AG04450 (cell line): Measurements from ENCODE around the gene OSBPL10. TPM values are rescaled to one million over a fixed set of nuclear protein-coding genes. Genes with fewer than 3 reads are reported as not detected.

Experiments used
- CTCF ChIA-PET: fragments of 300-600, 350-600 bp; formaldehyde crosslinking; extraction: SDS; loops from one replicate; lab custom pipeline; 2022; ENCODE audit warnings: antibody characterized with exemption, inconsistent platforms; lab: Charles Lee
- POLR2A ChIA-PET: fragments of 350-600 bp; formaldehyde crosslinking; extraction: SDS; loops from one replicate; lab custom pipeline; 2021; ENCODE audit warnings: antibody characterized with exemption, inconsistent platforms; lab: Yijun Ruan, JAX
- DNase-seq: peaks from one replicate; pipeline ENCODE4 v3.0.0-alpha.2; 2011; ENCODE audit warnings: low read depth, low spot score
- H3K27ac ChIP-seq: one replicate; pipeline ENCODE4 v1.5.1; 2012; ENCODE audit warnings: low read depth, low read length, control low read depth
- H3K27me3 ChIP-seq: one replicate; pipeline ENCODE4 v1.6.0; 2012; ENCODE audit warnings: low read length; ENCODE audit not compliant: control insufficient read depth, insufficient read depth
- H3K4me3 ChIP-seq: 2 replicates; pipeline ENCODE4 v1.5.1; 2011; ENCODE audit warnings: mild to moderate bottlenecking, low read depth, low read length, control low read depth
- H3K9me3 ChIP-seq: 2 replicates; pipeline ENCODE4 v1.5.1; 2012; ENCODE audit warnings: low read length; ENCODE audit not compliant: control insufficient read depth, insufficient read depth
- CTCF ChIP-seq: IDR thresholded peaks from 2 replicates; pipeline ENCODE4 v1.5.1; 2011; ENCODE audit warnings: low read depth, low read length, control low read depth, inconsistent platforms
- polyA plus RNA-seq: library from polyadenylated mRNA; depleted of rRNA; stranded (reverse); fragments of >200 nt; gene quantifications from 2 replicates; pipeline ENCODE4 v1.2.3, GENCODE V29; 2011

OSBPL10 gene
- polyA plus RNA-seq, 1 experiment, result 13.2 TPM

GRCh38 chr3:31625358-31625757, 355.7 kb downstream of the OSBPL10 start:
- ChIA-PET POLR2A (no interaction called here), CTCF (interaction anchor here (0.6 kb wide), 1 partner anchor 143 kb away, joined by 3 read pairs; no protein-coding TSS in a partner anchor)
- DNase-seq, result no peak
- no peaks in the 10 kb centered on the region for H3K9me3 ChIP-seq
- H3K4me3 ChIP-seq, result no peak overlapping the region
- no peak overlapping the region for H3K27ac ChIP-seq
- TF ChIP-seq CTCF, result no peak
- no peaks in the 10 kb centered on the region for H3K27me3 ChIP-seq

GRCh38 chr3:31624083-31624709, 356.9 kb downstream of the OSBPL10 start:
- Histone ChIP-seq H3K27me3 (no peaks in the 10 kb centered on the region), H3K4me3 (no peak overlapping the region), H3K27ac (no peak overlapping the region), H3K9me3 (no peaks in the 10 kb centered on the region)
- POLR2A ChIA-PET, result no interaction called here
- no peak for DNase-seq
- CTCF ChIA-PET, result interaction anchor here (1.8 kb wide), 1 partner anchor 13 kb away, joined by 4 read pairs; no protein-coding TSS in a partner anchor
- TF ChIP-seq CTCF, result no peak

GRCh38 chr3:31622636-31623288, 358.3 kb downstream of the OSBPL10 start:
- DNase-seq, result no peak
- ChIA-PET POLR2A (no interaction called here), CTCF (interaction anchor here (0.6 to 1.8 kb wide), 2 partner anchors 12 to 523 kb away, joined by 4 read pairs; no protein-coding TSS in a partner anchor)
- TF ChIP-seq CTCF, result no peak
- Histone ChIP-seq H3K9me3 (no peaks in the 10 kb centered on the region), H3K27ac (no peak overlapping the region), H3K4me3 (no peak overlapping the region), H3K27me3 (no peaks in the 10 kb centered on the region)

- Histone ChIP-seq H3K27me3 (no peaks in the 10 kb centered on the region), H3K9me3 (no peaks in the 10 kb centered on the region), H3K27ac (no peak overlapping the region), H3K4me3 (no peak overlapping the region)
- ChIA-PET CTCF (no interaction called here), POLR2A (no interaction called here)
- DNase-seq, result no peak
- TF ChIP-seq CTCF, result no peak
These were observed 359.7 kb downstream of the OSBPL10 start for GRCh38 chr3:31621314-31621713.

- no peak for DNase-seq
- Histone ChIP-seq H3K27me3 (no peaks in the 10 kb centered on the region), H3K27ac (no peak overlapping the region), H3K4me3 (no peak overlapping the region), H3K9me3 (no peaks in the 10 kb centered on the region)
- TF ChIP-seq CTCF, result no peak
- CTCF ChIA-PET, result no interaction called here
- POLR2A ChIA-PET, result no interaction called here
These were observed 360.4 kb downstream of the OSBPL10 start for GRCh38 chr3:31620656-31621055.
